Brain microvascular endothelial cell (primary cell): ENCODE measurements around the gene ADAM23.
A peak's percentile ranks its signal among the peaks of the same experiment; 100 is the strongest.

Source experiments
- DNase-seq: peaks from one replicate; pipeline ENCODE4 v3.0.0-alpha.2; 2020
- H3K27ac ChIP-seq: fragments of 250-450 bp; sonication (Bioruptor Pico); 2 replicates; pipeline ENCODE4 v1.5.1; 2020; ENCODE audit warnings: mild to moderate bottlenecking, moderate library complexity
- H3K27me3 ChIP-seq: fragments of 250-450 bp; sonication (Bioruptor Pico); replicated peaks from 2 replicates; pipeline ENCODE4 v1.5.1; 2020; ENCODE audit warnings: mild to moderate bottlenecking
- H3K36me3 ChIP-seq: fragments of 250-450 bp; sonication (Bioruptor Pico); replicated peaks from 2 replicates; pipeline ENCODE4 v1.5.1; 2020; ENCODE audit warnings: mild to moderate bottlenecking
- H3K4me3 ChIP-seq: 2 replicates; pipeline ENCODE4 v1.5.1; 2011; ENCODE audit warnings: low read depth, mild to moderate bottlenecking, control low read depth, low read length, moderate library complexity
- in situ Hi-C: cut with HindIII; loops from 2 replicates; pipeline ENCODE4 v1.10.0; 2017; ENCODE audit warnings: low sequenced_read_pairs, low pct_ligation_motif_present
- TF ChIP-seq, protein P1 (sequence below): IDR thresholded peaks from 2 replicates; pipeline ENCODE4 v1.5.1; 2011; ENCODE audit warnings: low read depth, mild to moderate bottlenecking, moderate library complexity, low read length, control low read depth, inconsistent platforms; ENCODE audit errors: missing control alignments

Gene ADAM23

DNA sequence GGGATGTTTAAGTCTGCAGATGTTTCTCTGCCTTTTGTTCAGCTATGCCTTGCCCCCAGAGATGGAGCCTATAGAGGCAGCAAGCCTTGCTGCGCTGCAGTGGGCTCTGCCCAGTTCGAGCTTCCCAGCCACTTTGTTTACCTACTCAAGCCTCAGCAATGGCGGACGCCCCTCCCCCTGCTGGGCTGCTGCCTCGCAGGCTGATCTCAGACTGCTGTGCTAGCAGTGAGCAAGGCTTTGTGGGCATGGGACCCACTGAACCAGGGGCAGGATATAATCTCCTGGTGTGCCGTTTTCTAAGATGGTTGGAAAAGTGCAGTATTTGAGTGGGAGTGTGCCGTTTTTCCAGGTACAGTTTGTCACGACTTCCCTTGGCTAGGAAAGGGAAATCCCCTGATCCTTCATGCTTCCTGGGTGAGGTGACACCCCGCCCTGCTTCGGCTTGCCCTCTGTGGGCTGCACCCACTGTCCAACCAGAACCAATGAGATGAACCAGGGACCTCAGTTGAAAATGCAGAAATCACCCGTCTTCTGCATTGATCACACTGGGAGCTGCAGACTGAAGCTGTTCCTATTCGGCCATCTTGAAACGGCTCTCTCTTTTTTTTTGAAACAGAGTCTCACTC lies 27.6 kb upstream of the ADAM23 start:
- no peak overlapping the region for H3K4me3 ChIP-seq
- no peaks in the 10 kb centered on the region for H3K36me3 ChIP-seq
- no peak for DNase-seq
- in situ Hi-C loops, result no loop called here
- no peaks in the 10 kb centered on the region for H3K27me3 ChIP-seq
- TF ChIP-seq, protein P1, sequence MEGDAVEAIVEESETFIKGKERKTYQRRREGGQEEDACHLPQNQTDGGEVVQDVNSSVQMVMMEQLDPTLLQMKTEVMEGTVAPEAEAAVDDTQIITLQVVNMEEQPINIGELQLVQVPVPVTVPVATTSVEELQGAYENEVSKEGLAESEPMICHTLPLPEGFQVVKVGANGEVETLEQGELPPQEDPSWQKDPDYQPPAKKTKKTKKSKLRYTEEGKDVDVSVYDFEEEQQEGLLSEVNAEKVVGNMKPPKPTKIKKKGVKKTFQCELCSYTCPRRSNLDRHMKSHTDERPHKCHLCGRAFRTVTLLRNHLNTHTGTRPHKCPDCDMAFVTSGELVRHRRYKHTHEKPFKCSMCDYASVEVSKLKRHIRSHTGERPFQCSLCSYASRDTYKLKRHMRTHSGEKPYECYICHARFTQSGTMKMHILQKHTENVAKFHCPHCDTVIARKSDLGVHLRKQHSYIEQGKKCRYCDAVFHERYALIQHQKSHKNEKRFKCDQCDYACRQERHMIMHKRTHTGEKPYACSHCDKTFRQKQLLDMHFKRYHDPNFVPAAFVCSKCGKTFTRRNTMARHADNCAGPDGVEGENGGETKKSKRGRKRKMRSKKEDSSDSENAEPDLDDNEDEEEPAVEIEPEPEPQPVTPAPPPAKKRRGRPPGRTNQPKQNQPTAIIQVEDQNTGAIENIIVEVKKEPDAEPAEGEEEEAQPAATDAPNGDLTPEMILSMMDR, result no peak
- H3K27ac ChIP-seq, result no peak overlapping the region

DNA sequence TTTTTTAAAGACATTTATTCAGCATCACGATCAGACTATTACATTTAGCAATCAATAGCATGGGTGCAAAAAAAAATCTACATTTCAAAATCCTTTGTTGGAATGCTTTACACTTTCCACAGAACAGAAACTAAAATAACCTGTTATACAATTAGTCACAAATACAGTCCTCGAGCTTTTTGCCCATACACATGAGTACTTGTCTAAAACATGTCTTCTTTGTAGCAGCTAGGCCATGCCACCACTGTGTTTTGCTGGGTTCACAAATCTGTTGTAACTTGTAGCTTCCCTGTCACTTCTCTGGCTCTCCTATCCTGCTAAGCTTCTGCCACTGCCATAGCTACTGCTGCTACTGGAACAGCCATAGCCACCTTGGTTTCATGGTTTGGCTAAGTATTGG lies 24.4 kb upstream of the ADAM23 start:
- no peak for DNase-seq
- no peaks in the 10 kb centered on the region for H3K36me3 ChIP-seq
- no peak overlapping the region for H3K4me3 ChIP-seq
- H3K27ac ChIP-seq, result no peak overlapping the region
- in situ Hi-C loops, result no loop called here
- H3K27me3 ChIP-seq, result no peaks in the 10 kb centered on the region
- TF ChIP-seq, protein P1, result no peak

DNA sequence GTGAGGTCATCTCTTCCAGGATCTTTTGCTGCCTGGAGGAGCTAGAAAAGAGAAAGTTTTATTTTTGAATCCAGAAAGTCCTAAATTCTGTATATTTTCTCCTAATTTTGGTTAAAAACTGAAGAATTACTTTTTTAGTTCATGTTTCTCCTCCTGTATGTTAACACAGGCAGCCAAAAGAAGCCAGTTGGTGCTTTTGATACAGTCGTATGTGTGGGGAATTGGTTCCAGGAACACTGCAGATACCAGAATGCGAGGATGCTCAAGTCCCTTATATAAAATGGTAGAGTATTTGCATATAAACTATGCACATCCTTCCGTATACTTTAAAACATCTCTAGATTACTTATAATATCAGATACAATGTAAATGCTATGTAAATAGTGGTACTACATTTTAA lies 22.6 kb upstream of the ADAM23 start:
- no peak for DNase-seq
- H3K4me3 ChIP-seq, result no peak overlapping the region
- H3K27me3 ChIP-seq, result no peaks in the 10 kb centered on the region
- in situ Hi-C loops, result no loop called here
- no peak overlapping the region for H3K27ac ChIP-seq
- no peaks in the 10 kb centered on the region for H3K36me3 ChIP-seq
- TF ChIP-seq, protein P1, result no peak

DNA sequence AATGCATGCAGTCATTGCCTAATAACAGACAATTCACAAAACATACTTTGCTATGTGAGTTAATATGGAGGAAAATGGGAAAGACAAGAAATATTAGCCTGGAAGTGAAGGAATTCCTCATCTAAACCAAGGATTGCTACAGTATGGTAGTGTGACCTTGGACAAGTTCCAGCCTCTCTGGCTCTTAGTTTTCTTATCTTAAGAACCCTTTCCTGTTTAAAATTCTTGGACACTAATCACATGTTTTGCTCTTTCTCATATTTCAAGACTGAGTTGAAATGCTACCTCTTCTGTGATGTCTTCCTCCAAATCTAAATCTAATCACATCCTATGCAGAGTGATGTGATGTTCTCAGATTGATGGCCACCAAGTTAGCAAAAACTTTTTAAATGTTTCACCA lies 20.8 kb upstream of the ADAM23 start:
- no peak overlapping the region for H3K27ac ChIP-seq
- TF ChIP-seq, protein P1, result no peak
- peak; percentile 54 for DNase-seq

DNA sequence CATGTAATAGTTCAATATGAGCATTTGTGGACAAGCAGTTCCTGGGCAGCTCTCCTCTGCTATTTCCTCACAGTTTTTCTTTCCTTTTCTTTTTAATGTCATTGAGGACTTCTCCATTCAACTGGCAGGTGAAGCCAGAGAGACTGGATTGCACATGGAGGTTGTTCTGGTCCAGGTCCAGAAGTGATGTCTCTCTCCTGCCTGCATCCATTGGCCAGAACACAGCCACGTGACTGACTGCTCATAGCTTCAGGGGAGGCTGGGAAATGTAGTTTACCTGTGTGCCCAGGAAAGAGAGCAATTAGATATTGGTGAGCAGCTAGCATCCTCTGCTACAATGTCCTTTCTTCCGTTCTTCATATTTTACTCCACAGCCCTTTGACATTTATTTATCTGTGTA lies 20.2 kb upstream of the ADAM23 start:
- Histone ChIP-seq H3K27me3 (no peaks in the 10 kb centered on the region), H3K27ac (no peak overlapping the region), H3K4me3 (no peak overlapping the region), H3K36me3 (no peaks in the 10 kb centered on the region)
- peak; percentile 29 for DNase-seq
- TF ChIP-seq, protein P1, result no peak
- in situ Hi-C loops, result no loop called here

More for the DNA sequence above, 20.8 kb upstream of the ADAM23 start:
- no peaks in the 10 kb centered on the region for H3K36me3 ChIP-seq
- H3K4me3 ChIP-seq, result no peak overlapping the region
- in situ Hi-C loops, result no loop called here
- no peaks in the 10 kb centered on the region for H3K27me3 ChIP-seq

DNA sequence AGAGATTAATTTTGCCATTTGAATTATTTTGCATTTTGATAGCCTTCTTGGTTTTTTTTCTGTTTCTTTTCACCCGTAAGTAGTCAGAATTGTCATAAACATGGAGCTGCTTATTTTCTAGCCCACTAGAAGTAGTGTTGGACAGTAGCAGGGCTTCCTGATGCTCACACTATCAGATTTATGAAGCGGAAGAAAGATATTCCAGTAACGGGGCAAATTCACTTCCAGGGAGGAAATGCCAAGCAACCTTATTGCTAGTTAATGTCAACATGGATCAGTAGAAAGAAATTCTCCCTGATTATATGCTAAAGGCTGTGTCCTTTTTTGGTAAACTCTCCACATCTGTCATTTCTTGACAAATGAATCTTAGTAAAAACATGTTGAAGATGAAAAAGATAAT lies 19.2 kb upstream of the ADAM23 start:
- Histone ChIP-seq H3K4me3 (no peak overlapping the region), H3K27me3 (no peaks in the 10 kb centered on the region), H3K36me3 (no peaks in the 10 kb centered on the region), H3K27ac (no peak overlapping the region)
- peak; percentile 13 for DNase-seq
- TF ChIP-seq, protein P1, result no peak
- in situ Hi-C loops, result no loop called here
